Measurements from ENCODE around the gene RINL.

RINL gene

DNA sequence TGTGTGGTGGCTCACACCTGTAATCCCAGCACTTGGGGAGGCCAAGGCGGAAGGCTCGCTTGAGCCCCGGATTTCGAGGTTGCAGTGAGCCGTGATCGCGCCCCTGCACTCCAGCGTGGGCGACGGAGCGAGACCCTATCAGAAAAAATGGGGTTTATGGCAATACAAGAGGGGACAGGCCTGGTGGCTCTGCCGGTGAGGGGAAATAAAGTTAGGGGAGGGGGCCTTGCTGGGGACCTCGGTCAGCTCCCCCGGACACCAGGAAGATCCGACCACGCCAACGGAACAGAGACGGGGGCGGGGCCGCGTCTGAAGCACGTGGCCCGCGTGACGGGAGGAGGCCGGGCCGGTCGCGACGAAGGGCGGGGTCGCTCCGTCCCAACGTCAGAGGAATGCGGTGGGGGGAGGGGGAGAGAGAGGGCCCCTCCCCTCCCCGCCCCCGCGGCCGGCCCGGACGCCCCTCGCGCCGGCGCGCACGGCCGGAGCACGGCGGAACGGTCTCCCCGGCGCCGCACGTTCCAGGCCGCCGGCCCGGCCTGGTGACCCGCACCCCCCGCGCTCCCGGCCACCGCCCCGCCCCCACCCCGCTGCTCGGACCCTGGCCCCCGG is 26.3 kb downstream of the RINL start:
- FAIRE-seq (peak; percentile 99), DNase-seq (ENCODE audit: insufficient read length, low spot score) (peak; percentile 79)
- no peak for TF ChIP-seq POU2F2 (IDR thresholded peaks at IDR 0.05; ENCODE audit: low read depth, low read length)
- TF ChIP-seq PAX5 (IDR thresholded peaks at IDR 0.05; ENCODE audit: insufficient read depth, low read length, severe bottlenecking) = peak; percentile 33
- no peak; the same call in 1 of the 2 replicates for TF ChIP-seq POLR2A (IDR thresholded peaks at IDR 0.05; ENCODE audit: low read depth, low read length)
- TF ChIP-seq SPI1 (IDR thresholded peaks at IDR 0.05; ENCODE audit: low read depth, low read length) = no peak
- 0 out of 2 replicates have a peak, but pooled peaks have one; percentile 32 for TF ChIP-seq TAF1 (IDR thresholded peaks at IDR 0.05; ENCODE audit: low read depth, low read length)
- TF ChIP-seq POLR2AphosphoS5 (IDR thresholded peaks at IDR 0.05; ENCODE audit: low read depth, low read length) = peak; percentile 49; the same call in 1 of the 2 replicates

- TF ChIP-seq POLR2A (IDR thresholded peaks at IDR 0.05; ENCODE audit: low read depth, low read length) = no peak; the same call in 1 of the 2 replicates
- TF ChIP-seq PAX5 (IDR thresholded peaks at IDR 0.05; ENCODE audit: insufficient read depth, low read length, severe bottlenecking) = no peak
- TF ChIP-seq POLR2AphosphoS5 (IDR thresholded peaks at IDR 0.05; ENCODE audit: low read depth, low read length) = peak; percentile 13; the same call in 1 of the 2 replicates
- no peak for TF ChIP-seq SPI1 (IDR thresholded peaks at IDR 0.05; ENCODE audit: low read depth, low read length)
- TF ChIP-seq POU2F2 (IDR thresholded peaks at IDR 0.05; ENCODE audit: low read depth, low read length) = no peak
- TF ChIP-seq TAF1 (IDR thresholded peaks at IDR 0.05; ENCODE audit: low read depth, low read length) = no peak
- FAIRE-seq (peak; percentile 23), DNase-seq (ENCODE audit: insufficient read length, low spot score) (no peak)
These were observed 27.0 kb downstream of the RINL start for GRCh38 chr19:38850976-38851621.

- peak; percentile 73 for DNase-seq (ENCODE audit: insufficient read length, low spot score)
These were observed 27.6 kb downstream of the RINL start for GRCh38 chr19:38850436-38850975.

GRCh38 chr19:38849860-38850435 is 28.1 kb downstream of the RINL start, which contains the start of gene HNRNPL:
HNRNPL (minus strand) TSS chr19:38849986; CDS start chr19:38849966, 20 bp downstream.
- FAIRE-seq = no peak
- DNase-seq (ENCODE audit: insufficient read length, low spot score) = peak; percentile 84
- TF ChIP-seq POLR2AphosphoS5 (IDR thresholded peaks at IDR 0.05; ENCODE audit: low read depth, low read length) = peak; percentile 79
- no peak for TF ChIP-seq SPI1 (IDR thresholded peaks at IDR 0.05; ENCODE audit: low read depth, low read length)
- peak; percentile 72 for TF ChIP-seq TAF1 (IDR thresholded peaks at IDR 0.05; ENCODE audit: low read depth, low read length)
- no peak for TF ChIP-seq PAX5 (IDR thresholded peaks at IDR 0.05; ENCODE audit: insufficient read depth, low read length, severe bottlenecking)

More at GRCh38 chr19:38850436-38850975, 27.6 kb downstream of the RINL start:
- peak; percentile 85 for TF ChIP-seq POLR2A (IDR thresholded peaks at IDR 0.05; ENCODE audit: low read depth, low read length)
- TF ChIP-seq PAX5 (IDR thresholded peaks at IDR 0.05; ENCODE audit: insufficient read depth, low read length, severe bottlenecking) = no peak
- TF ChIP-seq TAF1 (IDR thresholded peaks at IDR 0.05; ENCODE audit: low read depth, low read length) = peak; percentile 73; the same call in 1 of the 2 replicates
- peak; percentile 77 for TF ChIP-seq POLR2AphosphoS5 (IDR thresholded peaks at IDR 0.05; ENCODE audit: low read depth, low read length)
- peak; percentile 99 for FAIRE-seq

GRCh38 chr19:38849147-38849859 is 28.8 kb downstream of the RINL start:
- FAIRE-seq = peak; percentile 89
- TF ChIP-seq SPI1 (IDR thresholded peaks at IDR 0.05; ENCODE audit: low read depth, low read length) = peak; percentile 76
- TF ChIP-seq POLR2AphosphoS5 (IDR thresholded peaks at IDR 0.05; ENCODE audit: low read depth, low read length) = no peak; the same call in 1 of the 2 replicates
- peak; percentile 29; the same call in 1 of the 2 replicates for TF ChIP-seq POLR2A (IDR thresholded peaks at IDR 0.05; ENCODE audit: low read depth, low read length)
- peak; percentile 94 for DNase-seq (ENCODE audit: insufficient read length, low spot score)

DNA sequence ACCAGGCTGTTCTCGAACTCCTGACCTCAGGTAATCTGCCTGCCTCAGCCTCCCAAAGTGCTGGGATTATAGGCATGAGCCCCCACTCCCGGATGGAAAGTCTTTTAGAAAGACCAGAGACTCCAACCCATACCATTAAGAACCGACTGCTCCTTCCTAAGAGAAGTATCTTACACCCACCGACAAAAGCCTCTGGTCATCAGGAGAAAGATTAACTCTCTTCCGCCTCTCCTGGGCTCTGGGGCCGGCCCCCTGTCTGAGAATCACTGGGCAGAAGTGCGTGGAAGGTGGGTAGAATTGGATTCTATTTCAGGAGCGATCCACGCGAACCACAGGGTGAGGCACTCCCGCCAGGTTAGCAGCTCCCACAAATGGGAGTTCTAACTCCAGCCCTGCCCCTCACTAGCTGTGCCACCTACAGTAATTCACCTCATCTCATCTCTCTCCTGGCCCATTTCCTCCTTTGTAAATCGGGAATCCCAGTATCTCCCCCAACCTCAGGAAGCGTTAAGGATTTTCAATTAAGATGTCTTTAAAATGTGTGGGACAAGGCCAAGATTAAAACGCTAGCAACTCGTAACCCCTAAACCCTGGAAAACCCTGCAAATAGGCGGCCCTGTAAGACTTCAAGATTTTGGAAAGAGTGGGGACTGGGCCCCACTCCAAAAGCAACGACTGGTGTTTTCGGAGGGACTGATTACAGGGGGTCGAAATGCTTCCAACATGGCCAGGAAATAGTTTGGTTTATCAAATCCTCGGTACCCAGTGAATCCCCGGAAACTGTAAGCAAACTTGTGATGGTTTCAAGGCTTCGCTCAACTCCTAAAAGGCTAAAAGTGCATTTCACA is 29.6 kb downstream of the RINL start:
- DNase-seq (ENCODE audit: insufficient read length, low spot score) (no peak), FAIRE-seq (peak; percentile 50)
- no peak for TF ChIP-seq SPI1 (IDR thresholded peaks at IDR 0.05; ENCODE audit: low read depth, low read length)
- no peak for TF ChIP-seq POU2F2 (IDR thresholded peaks at IDR 0.05; ENCODE audit: low read depth, low read length)
- no peak for TF ChIP-seq TAF1 (IDR thresholded peaks at IDR 0.05; ENCODE audit: low read depth, low read length)
- no peak for TF ChIP-seq PAX5 (IDR thresholded peaks at IDR 0.05; ENCODE audit: insufficient read depth, low read length, severe bottlenecking)
- no peak for TF ChIP-seq POLR2AphosphoS5 (IDR thresholded peaks at IDR 0.05; ENCODE audit: low read depth, low read length)
- TF ChIP-seq POLR2A (IDR thresholded peaks at IDR 0.05; ENCODE audit: low read depth, low read length) = no peak

GRCh38 chr19:38846097-38846496 is 32.0 kb downstream of the RINL start:
- TF ChIP-seq POLR2A (IDR thresholded peaks at IDR 0.05; ENCODE audit: low read depth, low read length) (no peak), SPI1 (IDR thresholded peaks at IDR 0.05; ENCODE audit: low read depth, low read length) (no peak), PAX5 (IDR thresholded peaks at IDR 0.05; ENCODE audit: insufficient read depth, low read length, severe bottlenecking) (no peak), TAF1 (IDR thresholded peaks at IDR 0.05; ENCODE audit: low read depth, low read length) (no peak), POLR2AphosphoS5 (IDR thresholded peaks at IDR 0.05; ENCODE audit: low read depth, low read length) (no peak), POU2F2 (IDR thresholded peaks at IDR 0.05; ENCODE audit: low read depth, low read length) (no peak)
- no peak for DNase-seq (ENCODE audit: insufficient read length, low spot score)
- no peak for FAIRE-seq

- TF ChIP-seq PAX5 (IDR thresholded peaks at IDR 0.05; ENCODE audit: insufficient read depth, low read length, severe bottlenecking) = no peak
- no peak for TF ChIP-seq TAF1 (IDR thresholded peaks at IDR 0.05; ENCODE audit: low read depth, low read length)
- TF ChIP-seq SPI1 (IDR thresholded peaks at IDR 0.05; ENCODE audit: low read depth, low read length) = no peak
- peak; percentile 34; the same call in 1 of the 2 replicates for TF ChIP-seq POLR2A (IDR thresholded peaks at IDR 0.05; ENCODE audit: low read depth, low read length)
- TF ChIP-seq POLR2AphosphoS5 (IDR thresholded peaks at IDR 0.05; ENCODE audit: low read depth, low read length) = peak; percentile 37; the same call in 1 of the 2 replicates
- FAIRE-seq = no peak
- DNase-seq (ENCODE audit: insufficient read length, low spot score) = no peak
These were observed 32.6 kb downstream of the RINL start for GRCh38 chr19:38845374-38846024.
